ENCODE results near the gene TINCR.

DNA sequence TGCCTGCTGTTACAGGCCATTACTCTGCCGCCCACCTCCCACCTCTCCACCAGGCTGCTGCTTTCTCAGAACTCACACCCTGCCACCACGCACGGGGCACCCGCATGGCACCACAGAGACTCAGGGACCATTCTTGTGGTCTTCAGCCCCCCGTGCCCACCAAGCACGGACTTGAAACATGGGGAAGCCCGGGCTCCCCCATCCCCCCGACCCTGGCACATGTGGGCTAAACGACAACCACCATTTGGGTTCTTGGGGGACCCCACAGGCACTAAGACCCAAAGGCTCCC is 23.1 kb upstream of the TINCR start:
- TF ChIP-seq, protein P1, sequence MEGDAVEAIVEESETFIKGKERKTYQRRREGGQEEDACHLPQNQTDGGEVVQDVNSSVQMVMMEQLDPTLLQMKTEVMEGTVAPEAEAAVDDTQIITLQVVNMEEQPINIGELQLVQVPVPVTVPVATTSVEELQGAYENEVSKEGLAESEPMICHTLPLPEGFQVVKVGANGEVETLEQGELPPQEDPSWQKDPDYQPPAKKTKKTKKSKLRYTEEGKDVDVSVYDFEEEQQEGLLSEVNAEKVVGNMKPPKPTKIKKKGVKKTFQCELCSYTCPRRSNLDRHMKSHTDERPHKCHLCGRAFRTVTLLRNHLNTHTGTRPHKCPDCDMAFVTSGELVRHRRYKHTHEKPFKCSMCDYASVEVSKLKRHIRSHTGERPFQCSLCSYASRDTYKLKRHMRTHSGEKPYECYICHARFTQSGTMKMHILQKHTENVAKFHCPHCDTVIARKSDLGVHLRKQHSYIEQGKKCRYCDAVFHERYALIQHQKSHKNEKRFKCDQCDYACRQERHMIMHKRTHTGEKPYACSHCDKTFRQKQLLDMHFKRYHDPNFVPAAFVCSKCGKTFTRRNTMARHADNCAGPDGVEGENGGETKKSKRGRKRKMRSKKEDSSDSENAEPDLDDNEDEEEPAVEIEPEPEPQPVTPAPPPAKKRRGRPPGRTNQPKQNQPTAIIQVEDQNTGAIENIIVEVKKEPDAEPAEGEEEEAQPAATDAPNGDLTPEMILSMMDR (IDR thresholded peaks at IDR 0.05) = no peak
- TF ChIP-seq EZH2 (IDR thresholded peaks at IDR 0.05; ENCODE audit: borderline replicate concordance, insufficient read depth, low read depth, low read length, poor library complexity, severe bottlenecking) = no peak
